WTC11 (cell line): Measurements from ENCODE around the gene GTF2H3.

ENCODE experiments used
- CREB1 ChIP-seq: sonication (generic); formaldehyde crosslinking; IDR thresholded peaks from 2 replicates; pipeline ENCODE4 v1.8.0; 2023; ENCODE audit warnings: mild to moderate bottlenecking, missing genetic modification reagents
- ESRRA ChIP-seq: sonication (generic); formaldehyde crosslinking; IDR thresholded peaks from 2 replicates; pipeline ENCODE4 v1.8.1; 2022; ENCODE audit warnings: mild to moderate bottlenecking, missing genetic modification reagents, borderline replicate concordance
- NFYB ChIP-seq: sonication (generic); formaldehyde crosslinking; conservative IDR thresholded peaks from 2 replicates; pipeline ENCODE4 v1.8.0; 2022; ENCODE audit warnings: low read depth, missing genetic modification reagents
- SOX15 ChIP-seq: fragments of 250-450 bp; sonication (Bioruptor Pico); IDR thresholded peaks from 2 replicates; pipeline ENCODE4 v1.9.0; 2021; ENCODE audit warnings: mild to moderate bottlenecking
- TCF7 ChIP-seq: sonication (generic); formaldehyde crosslinking; IDR thresholded peaks from 2 replicates; pipeline ENCODE4 v1.8.0; 2022; ENCODE audit warnings: mild to moderate bottlenecking, low read depth, missing genetic modification reagents, moderate library complexity
- TF ChIP-seq, protein P1 (sequence below): sonication (generic); formaldehyde crosslinking; IDR thresholded peaks from 2 replicates; pipeline ENCODE4 v1.8.1; 2022; ENCODE audit warnings: low read depth, missing genetic modification reagents, borderline replicate concordance
- TF ChIP-seq, protein P2 (sequence below): fragments of 200-600 bp; IDR thresholded peaks from 2 replicates; pipeline ENCODE4 v1.8.0; 2022; ENCODE audit warnings: antibody characterized with exemption
- TF ChIP-seq, protein P3 (sequence below): sonication (generic); formaldehyde crosslinking; conservative IDR thresholded peaks from 2 replicates; pipeline ENCODE4 v1.8.1; 2022; ENCODE audit warnings: mild to moderate bottlenecking, missing genetic modification reagents
- TF ChIP-seq, protein P4 (sequence below): sonication (generic); formaldehyde crosslinking; IDR thresholded peaks from 2 replicates; pipeline ENCODE4 v1.8.0; 2022; ENCODE audit warnings: mild to moderate bottlenecking, missing genetic modification reagents
- TF ChIP-seq, protein P5 (sequence below): sonication (generic); formaldehyde crosslinking; IDR thresholded peaks from 2 replicates; pipeline ENCODE4 v1.8.0; 2022; ENCODE audit warnings: mild to moderate bottlenecking, missing genetic modification reagents

DNA sequence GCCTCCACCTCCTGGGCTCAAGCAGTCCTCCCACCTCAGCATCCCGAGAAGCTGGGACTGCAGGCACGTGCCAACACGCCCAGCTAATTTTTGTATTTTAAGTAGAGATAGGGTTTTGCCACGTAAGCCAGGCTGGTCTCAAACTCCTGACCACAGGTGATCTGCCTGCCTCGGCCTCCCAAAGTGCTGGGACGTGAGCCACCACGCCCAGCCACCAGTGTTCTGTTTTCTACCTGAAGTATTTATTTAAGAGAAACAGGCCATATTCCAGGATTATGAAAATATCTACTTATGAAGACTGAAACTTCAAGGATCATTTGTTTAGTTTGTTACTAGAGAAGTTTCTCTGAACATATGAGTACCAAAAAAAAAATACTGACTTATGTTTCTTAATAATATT lies 10.3 kb downstream of the GTF2H3 start:
- TF ChIP-seq, protein P1, sequence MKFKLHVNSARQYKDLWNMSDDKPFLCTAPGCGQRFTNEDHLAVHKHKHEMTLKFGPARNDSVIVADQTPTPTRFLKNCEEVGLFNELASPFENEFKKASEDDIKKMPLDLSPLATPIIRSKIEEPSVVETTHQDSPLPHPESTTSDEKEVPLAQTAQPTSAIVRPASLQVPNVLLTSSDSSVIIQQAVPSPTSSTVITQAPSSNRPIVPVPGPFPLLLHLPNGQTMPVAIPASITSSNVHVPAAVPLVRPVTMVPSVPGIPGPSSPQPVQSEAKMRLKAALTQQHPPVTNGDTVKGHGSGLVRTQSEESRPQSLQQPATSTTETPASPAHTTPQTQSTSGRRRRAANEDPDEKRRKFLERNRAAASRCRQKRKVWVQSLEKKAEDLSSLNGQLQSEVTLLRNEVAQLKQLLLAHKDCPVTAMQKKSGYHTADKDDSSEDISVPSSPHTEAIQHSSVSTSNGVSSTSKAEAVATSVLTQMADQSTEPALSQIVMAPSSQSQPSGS: no peak
- TF ChIP-seq, protein P2, sequence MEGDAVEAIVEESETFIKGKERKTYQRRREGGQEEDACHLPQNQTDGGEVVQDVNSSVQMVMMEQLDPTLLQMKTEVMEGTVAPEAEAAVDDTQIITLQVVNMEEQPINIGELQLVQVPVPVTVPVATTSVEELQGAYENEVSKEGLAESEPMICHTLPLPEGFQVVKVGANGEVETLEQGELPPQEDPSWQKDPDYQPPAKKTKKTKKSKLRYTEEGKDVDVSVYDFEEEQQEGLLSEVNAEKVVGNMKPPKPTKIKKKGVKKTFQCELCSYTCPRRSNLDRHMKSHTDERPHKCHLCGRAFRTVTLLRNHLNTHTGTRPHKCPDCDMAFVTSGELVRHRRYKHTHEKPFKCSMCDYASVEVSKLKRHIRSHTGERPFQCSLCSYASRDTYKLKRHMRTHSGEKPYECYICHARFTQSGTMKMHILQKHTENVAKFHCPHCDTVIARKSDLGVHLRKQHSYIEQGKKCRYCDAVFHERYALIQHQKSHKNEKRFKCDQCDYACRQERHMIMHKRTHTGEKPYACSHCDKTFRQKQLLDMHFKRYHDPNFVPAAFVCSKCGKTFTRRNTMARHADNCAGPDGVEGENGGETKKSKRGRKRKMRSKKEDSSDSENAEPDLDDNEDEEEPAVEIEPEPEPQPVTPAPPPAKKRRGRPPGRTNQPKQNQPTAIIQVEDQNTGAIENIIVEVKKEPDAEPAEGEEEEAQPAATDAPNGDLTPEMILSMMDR: no peak
- TF ChIP-seq NFYB (no peak), CREB1 (no peak), TCF7 (CRISPR knock-in tag) (no peak), SOX15 (no peak), ESRRA (CRISPR knock-in tag) (no peak)
- TF ChIP-seq, protein P3, sequence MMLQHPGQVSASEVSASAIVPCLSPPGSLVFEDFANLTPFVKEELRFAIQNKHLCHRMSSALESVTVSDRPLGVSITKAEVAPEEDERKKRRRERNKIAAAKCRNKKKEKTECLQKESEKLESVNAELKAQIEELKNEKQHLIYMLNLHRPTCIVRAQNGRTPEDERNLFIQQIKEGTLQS (CRISPR knock-in tag): no peak
- TF ChIP-seq, protein P4, sequence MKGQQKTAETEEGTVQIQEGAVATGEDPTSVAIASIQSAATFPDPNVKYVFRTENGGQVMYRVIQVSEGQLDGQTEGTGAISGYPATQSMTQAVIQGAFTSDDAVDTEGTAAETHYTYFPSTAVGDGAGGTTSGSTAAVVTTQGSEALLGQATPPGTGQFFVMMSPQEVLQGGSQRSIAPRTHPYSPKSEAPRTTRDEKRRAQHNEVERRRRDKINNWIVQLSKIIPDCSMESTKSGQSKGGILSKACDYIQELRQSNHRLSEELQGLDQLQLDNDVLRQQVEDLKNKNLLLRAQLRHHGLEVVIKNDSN (CRISPR knock-in tag): no peak
- TF ChIP-seq, protein P5, sequence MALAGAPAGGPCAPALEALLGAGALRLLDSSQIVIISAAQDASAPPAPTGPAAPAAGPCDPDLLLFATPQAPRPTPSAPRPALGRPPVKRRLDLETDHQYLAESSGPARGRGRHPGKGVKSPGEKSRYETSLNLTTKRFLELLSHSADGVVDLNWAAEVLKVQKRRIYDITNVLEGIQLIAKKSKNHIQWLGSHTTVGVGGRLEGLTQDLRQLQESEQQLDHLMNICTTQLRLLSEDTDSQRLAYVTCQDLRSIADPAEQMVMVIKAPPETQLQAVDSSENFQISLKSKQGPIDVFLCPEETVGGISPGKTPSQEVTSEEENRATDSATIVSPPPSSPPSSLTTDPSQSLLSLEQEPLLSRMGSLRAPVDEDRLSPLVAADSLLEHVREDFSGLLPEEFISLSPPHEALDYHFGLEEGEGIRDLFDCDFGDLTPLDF (CRISPR knock-in tag): no peak
